SHP77 treated with DMSO at 0.1 percent for 48 hours (cell line): ENCODE data around the gene CCDC88C.

Source experiments
- DNase-seq: peaks from one replicate; lab custom pipeline; 2025; lab: John Stamatoyannopoulos, UW

CCDC88C gene

DNA sequence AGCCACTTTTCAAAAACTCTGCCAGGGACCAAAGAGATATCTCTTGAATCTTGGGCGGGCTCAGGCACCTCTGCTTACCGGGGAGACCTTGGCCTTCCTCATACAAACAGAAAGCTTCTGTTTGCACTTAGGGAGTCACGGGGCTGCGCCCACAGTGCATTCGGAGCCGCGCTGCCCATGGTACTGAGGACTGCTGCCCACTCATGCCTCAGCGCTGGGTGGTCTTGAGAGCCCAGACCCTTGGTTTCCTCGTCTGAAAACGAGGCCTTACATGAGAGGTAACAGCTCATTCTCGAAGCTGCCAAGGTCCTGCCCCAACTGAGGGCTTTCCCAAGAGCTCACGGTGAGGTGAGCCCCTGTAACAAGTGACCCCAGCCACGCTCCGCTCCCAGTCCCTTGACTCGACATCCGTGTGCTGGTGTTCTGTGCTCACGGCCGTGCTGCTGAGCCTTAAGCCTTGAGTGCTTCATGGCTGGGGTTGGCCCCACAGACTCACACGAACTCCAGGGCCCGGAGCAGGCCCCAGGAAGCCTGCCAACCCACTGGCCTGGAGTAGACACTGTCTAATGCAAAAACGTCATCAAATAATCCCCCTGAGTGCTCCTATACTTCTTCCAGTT lies 125.7 kb downstream of the CCDC88C start:
- DNase-seq = no peak

DNA sequence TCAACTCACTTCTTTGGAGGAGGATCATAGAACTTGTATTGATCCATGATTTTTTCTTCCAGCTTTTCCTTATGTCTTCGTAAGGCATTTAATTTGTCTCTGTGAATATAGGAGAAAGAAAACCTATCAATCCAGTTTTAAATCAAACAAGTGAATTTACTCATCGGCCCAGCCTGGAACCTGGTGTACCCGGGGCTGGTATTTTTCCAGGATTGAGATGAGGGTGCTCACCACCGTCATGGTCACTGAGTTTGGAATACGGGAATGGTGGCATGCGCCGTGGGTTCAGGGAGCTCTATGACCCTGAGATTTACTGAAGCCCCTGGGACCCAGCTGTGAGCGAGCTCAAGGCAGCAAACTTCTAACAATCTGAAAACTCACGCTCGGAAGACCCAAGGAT lies 126.6 kb downstream of the CCDC88C start:
- DNase-seq = no peak

DNA sequence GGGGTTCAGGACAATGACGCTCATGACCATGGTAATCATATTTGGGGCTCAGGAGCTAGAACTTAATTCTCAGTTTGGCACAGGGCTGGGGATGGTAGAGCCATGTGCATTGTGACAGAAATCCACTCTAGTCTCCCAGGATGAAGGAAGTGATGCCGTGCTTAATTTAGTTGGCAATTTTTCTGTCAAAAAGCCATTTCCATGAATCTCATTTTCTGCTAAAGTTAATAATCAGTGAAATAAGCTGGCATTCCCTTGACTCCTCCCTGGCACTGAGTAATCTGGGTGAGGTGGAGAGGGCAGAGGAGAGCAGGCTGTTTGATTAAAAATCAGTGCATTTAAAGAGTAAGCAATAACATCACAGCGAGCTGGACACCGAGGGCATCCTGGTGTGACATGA lies 128.2 kb downstream of the CCDC88C start:
- no peak for DNase-seq

DNA sequence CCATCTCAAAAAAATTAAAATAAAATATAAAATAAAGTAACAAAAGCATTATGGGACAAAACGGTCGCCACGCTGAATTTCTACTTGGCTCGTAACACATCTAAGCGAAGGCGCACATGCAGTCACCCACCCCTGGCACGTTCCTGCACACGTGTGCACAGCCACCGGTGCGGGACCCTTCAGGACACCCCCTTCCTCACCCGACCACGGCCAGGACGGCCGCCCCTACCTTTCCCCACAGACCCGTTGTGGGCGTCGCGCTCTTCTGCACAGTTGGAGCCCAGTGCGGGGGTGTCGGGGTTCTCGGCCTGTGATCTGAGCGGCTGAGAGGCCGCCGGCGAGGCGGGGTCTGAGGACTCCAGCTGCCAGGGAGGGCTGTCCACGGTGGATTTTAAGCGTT lies 128.7 kb downstream of the CCDC88C start:
- no peak for DNase-seq

DNA sequence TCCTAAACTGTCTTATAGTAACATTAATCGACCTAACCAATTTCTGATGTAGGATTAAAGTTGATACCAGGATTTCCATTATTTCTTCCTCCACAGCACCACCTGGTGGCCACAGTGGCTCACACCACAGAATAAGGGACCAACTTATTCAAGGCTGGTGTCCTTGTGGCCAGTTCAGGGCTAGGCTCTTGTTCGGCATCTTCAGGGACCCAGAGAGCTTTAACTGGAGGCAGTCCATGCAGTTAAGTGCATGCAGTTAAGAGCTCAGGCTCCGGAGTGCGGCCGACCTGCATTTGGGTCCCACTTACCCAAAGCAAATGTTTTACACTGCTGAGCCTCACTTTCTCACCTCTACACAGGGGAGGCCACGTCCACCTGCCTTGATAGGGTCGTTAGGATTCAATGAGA lies 131.1 kb downstream of the CCDC88C start:
- DNase-seq = peak; percentile 23

DNA sequence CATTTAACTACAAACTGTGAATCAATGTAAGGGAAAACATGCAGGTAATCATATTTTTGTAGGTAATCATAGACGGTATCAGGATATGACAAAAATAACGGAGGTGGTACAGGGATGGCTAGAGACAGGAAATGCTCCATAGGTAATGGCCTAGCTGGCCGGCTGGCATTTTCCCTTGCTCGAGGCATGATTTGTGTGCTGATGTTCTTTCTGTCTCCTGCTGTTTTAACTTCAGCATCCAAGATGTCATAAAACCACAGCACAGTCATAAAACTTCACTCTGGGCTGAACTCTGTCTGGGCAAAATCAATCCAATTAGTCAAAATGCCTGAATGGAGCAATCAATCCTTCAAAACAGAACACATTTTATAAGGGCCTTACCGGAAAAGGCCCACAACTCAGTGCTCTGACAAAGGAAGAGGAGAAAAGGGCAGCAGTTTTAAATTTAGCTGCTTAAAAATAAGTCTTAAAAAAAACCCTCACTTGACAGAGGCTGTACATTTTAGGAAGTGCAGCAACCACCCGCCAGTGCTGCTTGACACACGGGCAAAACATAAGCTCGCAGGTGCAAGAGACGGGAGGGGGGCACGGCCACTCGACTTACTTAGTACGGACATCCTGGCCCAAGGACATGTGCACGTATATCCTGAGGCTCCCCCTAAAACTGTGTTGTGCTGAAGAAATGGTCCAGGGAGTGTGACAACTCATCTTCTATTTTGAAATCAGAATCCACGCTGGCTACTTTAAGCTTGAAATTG lies 132.7 kb downstream of the CCDC88C start:
- DNase-seq = no peak

DNA sequence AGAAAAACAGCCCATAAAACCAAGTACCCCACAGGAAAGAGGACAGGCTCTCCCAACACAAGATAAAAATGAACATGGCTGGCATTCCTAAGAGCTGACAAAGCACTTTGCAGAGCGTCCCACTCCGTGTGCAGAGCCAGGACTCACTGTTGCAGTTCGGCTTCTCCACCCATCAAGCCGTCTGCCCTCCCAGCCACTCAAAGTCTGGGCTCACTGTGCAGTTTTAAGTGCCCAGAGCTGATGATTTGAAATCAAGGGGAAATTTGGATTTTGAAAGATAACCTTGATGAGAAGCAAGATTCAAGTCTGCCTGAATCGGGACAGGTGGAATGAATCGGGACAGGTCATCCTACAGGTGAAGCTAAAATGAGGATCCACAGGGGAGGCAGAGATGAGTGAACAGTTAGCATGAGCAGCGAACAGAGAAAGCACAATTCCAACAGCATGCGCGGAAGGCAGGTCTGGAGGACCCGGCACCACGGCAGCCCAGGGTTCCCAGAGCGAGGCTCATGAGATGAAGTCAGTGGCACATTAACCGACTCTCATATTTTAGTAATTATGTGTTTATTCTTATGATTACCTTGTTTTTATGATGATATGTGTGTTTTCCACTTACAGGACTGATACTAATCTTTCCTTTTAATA lies 133.4 kb downstream of the CCDC88C start:
- no peak for DNase-seq

DNA sequence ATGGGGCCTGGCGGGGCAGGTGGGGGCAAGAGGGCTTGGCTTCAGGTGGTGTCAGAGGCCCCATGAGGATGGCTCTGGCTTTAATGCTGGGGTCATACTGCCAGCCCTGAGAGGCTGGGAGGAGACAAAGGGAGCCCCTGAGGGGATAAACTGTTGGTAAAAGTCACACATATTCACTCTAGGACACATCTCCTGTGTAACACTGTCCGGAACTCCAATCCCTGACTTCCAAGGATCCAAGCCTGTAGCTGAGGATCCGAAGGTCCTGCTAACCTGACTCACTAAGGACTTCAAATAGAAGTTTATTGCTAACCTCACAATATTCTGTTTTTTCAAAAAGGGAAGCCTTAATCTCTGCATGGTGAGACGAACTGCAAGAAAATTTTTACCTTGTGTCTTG lies 134.0 kb downstream of the CCDC88C start:
- no peak for DNase-seq

DNA sequence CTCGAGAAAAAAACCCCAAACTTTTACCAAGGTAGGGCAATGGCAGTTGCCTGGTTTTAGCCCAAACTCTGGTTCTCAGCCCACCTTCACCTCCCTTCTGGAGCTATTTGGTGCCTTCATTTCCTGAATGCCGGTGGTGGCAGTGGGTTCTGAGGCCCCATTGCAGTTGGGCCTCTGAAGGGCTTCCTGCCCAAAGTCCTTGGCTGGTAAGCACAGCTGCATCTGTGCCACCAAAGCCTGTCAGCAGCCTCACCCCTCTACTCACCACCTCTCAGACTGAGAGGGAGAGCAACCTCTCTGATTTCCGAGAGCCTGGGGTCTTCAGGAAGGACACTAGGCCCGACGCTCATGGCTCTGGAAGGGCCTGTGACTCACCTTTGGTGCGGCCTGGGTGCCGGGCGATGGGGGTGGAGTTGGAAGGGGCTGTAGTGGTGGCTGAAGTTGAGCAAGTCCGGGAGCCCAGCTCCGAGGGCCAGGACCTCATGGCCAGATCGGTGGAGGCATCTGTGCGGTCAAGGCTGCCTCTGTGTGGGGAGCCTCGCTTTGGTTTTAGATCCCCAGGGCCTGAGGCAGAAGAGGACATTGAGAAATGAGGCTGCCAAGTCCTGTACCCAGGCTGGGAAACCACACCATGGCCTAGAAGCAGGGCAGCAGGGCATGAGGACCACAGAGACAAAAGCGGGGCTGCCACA lies 134.5 kb downstream of the CCDC88C start:
- DNase-seq = no peak

DNA sequence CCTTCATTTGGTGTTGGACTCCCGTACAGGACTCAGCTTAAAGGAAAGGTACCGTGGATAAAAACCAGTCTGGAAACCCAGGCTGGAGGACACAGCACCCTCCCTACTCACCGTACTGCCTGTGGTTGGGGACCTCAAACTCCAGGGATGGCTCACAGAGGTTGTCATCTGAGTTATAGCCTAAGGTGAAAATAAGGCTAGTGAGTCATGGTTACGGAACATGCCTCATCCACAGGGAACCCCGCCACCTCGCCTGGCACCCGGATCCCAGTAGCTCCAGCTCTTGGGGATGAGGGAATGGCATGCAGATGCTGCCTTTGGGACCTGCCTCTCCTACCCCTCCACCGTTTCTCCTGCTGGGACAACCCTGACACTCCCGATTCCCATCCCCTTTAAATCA lies 136.3 kb downstream of the CCDC88C start:
- no peak for DNase-seq

DNA sequence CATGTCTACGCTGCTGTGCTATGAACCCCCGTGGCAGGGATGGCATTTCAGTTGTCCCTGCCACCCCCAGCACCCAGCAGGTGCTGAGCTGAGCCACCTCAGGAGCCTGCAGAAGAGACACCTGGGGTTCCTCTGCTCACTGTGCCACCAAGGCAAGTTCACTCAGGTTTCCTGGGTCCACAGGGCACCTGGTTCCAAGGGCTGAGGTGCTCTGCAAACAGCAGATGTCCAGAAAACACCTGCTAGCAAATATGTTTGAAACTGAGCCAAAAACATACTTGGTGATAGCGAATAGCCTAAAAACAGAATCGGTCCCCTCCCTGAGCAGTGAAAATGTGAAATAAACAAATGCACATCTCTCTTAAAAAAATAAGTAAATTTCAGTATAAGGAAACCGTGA lies 137.5 kb downstream of the CCDC88C start:
- no peak for DNase-seq

DNA sequence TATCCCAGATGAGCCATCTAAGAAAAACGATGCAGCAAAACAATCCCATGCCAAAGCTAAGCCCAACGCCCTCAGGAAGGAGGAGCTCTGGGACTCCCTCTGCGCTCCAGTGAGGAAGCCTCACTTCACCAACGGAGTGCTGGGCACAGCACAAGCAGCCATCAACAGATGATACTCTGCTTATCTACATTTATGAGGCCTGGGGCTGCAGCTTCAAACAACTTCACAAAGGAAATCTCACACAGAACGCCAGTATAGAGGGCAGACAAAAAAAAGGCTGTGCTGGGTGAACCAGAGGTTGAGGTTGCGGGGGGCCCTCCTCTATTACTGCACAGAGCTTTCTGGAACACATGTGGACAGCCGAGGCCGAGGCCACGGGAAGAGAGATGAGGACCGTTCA lies 138.3 kb downstream of the CCDC88C start:
- DNase-seq = no peak

DNA sequence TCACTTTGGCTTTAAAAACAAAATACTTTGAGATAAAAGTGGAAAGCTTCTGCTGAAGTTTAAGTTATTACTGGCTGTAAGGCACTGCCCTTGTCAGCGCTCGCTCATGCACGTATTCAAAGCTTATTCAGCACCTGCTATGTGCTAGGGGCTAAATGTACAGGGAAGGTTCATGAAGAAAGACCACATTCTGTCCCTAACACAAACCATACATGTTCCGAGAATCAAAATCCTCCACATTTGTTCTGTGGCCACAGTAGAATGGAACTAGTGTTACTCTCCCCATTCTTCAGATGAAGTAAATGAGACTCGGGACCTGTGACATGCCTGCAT lies 139.3 kb downstream of the CCDC88C start:
- DNase-seq = no peak

DNA sequence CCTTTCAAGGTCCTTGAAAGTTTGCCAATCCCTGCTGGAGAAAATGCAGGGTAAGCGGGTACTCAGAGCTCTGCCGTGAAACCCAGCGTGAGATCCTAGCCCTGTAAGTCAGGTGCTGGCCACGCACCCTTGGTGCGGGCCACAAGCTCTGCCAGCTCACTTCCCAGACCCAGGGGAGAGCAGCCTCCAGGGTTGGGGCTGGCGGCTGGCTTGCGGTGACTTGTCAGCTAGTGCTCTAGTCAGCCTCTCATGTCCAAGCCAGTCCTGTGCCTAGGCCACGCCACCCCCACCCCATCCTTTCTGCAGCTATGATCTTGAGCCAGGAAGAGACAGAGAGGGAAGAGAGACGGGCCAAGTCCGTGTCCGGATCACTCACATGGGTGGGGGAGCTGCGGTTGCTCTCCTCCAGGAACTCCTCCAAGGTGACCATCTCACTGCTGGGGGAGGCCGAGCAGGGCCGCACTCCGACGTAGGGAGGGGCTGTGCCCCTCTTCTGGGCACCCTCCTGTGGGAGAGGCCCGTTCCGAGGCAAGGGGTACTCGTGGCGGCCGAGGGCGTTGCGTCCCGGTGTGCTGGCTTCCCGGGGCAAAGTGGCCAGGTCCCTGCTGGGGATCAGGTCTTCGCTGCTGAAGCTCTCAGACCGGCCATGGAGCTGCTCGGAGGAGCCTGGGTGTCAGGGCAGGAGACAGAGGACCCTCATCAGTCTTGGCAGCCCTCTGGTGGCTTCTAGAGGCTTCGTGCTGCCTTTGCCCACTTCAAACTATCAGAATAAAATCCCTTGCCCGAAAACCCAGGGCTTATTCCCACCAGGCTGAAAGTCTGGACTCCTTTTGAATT lies 139.9 kb downstream of the CCDC88C start:
- no peak for DNase-seq

DNA sequence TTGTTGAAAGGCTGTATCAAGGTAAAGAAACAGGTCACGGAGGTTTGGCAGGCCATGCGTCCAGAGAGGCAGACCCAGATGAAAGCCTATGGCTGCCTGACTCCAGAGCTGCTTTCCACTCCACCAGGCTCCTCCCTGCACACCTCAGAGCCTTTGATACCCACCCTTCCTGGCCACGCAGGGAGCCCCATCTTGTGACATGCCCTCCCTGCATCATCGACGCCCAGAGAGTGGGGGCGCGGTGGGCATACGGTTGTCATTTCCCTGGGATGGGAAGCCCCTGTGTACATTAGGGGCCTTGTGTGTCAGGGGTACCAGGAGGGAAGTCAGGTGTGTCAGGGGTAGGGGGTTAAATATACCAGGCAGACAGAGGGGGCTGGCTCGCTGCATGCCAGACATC lies 142.8 kb downstream of the CCDC88C start:
- no peak for DNase-seq

DNA sequence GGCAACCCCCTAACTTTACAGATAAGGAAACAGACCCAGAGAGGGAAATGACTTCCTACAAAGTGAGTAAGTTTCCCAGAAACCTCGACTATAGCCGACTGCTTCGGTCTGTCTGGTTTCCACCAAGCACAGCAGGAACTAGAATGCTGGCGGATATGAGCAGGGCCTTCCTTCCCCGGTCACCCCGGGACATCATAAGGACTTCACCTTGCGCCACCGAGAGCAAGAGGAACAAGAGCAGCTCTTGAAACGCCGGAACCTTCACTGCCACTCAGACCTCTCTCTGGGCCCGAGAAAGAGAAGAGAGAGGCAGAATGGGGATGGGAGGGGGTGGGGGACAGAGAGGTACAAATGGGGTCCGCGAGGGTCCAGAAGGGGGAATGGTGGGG lies 143.7 kb downstream of the CCDC88C start:
- no peak for DNase-seq

DNA sequence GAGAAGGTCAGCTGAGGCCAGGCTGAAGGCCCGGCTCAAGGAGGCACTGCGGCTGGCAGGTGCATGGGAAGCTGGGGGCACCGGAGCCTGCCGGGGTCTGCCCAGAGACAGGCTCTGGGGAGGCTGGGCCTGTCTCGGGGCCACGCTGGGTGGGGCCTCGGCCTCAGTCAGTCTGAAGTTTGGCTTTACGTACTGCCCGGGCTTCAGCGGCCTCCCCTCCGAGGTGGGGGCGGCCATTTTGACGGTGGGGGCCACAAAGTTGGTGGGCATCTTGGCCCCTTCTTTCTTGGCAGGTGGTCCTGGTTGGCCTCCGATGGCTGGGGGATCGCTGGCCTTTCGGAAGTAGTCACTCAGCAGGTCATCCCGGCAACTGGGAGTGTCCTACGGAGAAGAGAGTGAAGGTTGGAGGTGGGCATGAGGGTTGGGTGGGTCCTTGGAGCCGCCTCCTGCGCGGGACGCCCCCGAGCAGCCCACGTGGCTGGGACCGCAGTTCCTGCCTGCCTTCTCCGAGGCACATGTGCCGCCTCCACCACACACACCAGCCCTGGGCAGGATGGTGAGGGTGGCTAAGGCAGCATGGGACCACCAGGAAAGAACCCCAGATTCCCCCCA lies 144.2 kb downstream of the CCDC88C start:
- DNase-seq = no peak

DNA sequence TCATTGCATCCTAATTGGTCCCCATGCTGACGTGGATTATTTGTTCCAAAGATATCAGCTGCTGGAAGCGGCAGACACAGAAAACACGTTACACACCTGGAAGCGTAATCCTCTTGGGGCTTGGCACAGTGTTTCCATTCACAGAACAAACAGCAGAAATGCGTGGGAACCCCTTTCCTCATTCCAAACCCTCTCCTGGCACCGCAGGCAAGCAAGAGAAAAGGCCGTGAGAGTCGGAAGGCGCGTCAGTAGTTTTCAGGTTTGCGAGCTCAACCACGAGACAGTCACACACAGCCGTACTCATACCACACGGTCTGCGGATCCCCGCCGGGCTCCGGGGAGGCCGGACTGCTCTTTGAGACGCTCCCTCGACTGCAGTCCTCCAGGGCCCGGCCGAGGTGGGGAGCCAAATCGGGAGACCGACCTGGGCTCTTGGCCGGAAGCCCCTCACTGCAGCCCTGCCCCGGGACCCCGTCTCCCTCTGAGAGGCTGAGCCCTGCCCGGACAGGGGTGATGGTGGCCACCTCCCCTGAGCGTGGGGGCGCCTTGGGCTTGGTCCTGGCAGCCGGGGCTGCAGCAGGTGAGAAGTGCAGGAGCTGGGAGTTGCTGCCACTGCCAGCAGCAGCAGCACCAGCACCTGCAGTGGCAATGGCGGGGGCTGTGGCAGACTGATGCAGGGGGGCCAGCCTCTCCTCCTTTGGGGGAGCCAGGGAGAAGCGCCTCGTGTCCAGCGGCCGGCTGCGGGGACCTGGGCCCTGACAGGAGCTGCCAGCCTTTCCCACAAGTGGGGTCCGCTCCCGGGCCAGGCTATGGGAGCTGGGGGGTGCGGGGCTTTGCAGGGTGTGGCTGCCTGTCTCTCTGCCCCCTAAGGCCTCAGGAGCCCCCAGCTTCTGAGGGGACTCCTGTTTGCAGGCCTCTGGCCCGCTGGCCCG lies 145.0 kb downstream of the CCDC88C start:
- no peak for DNase-seq

DNA sequence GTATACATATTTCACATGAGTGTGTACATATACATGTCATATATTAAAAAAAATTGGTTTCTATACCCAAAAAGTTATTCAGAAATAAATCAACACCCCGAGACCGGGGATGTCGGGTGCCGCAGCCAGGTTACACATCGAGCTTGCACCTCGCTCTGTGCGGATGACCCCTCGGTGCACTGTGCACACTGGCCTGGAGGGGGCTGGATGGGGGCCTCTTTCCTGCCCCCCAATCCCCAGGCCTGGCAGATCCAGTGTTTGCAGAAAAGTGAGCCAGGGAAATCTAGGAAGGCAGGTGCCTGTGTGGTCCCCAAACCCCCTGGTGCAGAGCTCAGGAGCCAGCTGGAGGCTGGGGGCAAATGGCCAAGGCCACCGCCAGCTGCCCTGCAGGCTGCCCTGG lies 146.0 kb downstream of the CCDC88C start:
- no peak for DNase-seq

DNA sequence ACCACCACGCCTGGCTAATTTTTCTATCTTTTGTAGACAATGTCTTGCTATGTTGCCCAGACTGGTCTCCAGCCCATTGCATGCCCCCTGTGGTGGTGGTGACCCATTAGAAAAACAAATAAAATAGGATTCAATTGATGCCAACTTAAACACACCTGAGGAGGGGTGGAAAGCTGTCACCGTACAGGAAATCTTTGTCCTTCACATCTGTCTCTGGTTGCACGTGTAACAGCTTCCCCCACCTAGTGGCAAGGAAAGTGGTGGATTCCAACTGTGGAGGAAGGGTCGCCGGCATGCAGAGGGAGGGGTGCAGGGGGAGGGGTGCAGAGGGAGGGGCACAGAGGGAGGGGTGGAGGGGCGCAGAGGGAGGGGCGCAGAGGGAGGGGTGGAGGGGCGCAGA lies 147.0 kb downstream of the CCDC88C start:
- no peak for DNase-seq

DNA sequence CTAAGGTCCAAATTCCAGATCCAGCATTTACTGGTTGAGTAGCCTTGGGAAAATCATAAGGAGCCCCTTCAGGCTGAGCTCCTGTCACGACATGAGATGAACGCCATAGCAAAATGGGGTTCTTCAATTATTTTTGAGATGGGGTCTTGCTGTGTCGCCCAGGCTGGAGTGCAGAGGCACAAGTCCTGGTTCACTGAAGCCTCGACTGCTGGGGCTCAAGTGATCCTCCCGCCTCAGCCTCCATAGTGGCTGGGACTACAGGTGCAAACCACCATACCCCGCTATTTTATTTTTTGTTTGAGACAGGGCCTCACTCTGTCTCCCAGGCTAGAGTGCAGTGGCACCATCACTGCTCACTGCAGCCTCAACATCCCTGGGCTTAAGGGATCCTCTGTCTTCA lies 147.4 kb downstream of the CCDC88C start:
- no peak for DNase-seq
